Measurements from ENCODE around the gene ASTN2.

GRCh38 chr9:116476002-116476401, 938.9 kb downstream of the ASTN2 start:
- TF ChIP-seq, protein P1, sequence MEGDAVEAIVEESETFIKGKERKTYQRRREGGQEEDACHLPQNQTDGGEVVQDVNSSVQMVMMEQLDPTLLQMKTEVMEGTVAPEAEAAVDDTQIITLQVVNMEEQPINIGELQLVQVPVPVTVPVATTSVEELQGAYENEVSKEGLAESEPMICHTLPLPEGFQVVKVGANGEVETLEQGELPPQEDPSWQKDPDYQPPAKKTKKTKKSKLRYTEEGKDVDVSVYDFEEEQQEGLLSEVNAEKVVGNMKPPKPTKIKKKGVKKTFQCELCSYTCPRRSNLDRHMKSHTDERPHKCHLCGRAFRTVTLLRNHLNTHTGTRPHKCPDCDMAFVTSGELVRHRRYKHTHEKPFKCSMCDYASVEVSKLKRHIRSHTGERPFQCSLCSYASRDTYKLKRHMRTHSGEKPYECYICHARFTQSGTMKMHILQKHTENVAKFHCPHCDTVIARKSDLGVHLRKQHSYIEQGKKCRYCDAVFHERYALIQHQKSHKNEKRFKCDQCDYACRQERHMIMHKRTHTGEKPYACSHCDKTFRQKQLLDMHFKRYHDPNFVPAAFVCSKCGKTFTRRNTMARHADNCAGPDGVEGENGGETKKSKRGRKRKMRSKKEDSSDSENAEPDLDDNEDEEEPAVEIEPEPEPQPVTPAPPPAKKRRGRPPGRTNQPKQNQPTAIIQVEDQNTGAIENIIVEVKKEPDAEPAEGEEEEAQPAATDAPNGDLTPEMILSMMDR (IDR thresholded peaks at IDR 0.05; ENCODE audit: low read depth, low read length) = no peak
- TF ChIP-seq POLR2A (IDR thresholded peaks at IDR 0.05; ENCODE audit: extremely low read depth, insufficient read length) = no peak
